Naive B cell (primary cell): Measurements from ENCODE around the gene GPATCH4. TPM values are rescaled to one million over a fixed set of nuclear protein-coding genes. Genes with fewer than 3 reads are reported as not detected.
A peak's percentile ranks its signal among the peaks of the same experiment; 100 is the strongest.
"Not testable (repeated sequence)": the region's sequence is repeated elsewhere in the genome, so short reads cannot be mapped to it uniquely, and the experiment has no call there.

Experiments used
- ATAC-seq, 2 donors: fragments of 150-1000 bp; cut with Tn5 transposase; 2 replicates each; pipeline ENCODE4 v1.10.0; 2021; ENCODE audit warnings: low read depth in 2 of 2, mild to moderate bottlenecking in 2 of 2, moderate library complexity in 2 of 2
- DNase-seq: peaks from one replicate; pipeline ENCODE4 v3.0.0; 2022
- H3K27ac Mint-ChIP-seq, 6 donors: one replicate each; pipeline ENCODE4 v1.8.0; 2020 to 2022; ENCODE audit warnings: mild to moderate bottlenecking in 6 of 6, mixed read lengths in 6 of 6, moderate library complexity in 5 of 6, inconsistent platforms in 2 of 6
- H3K27me3 Mint-ChIP-seq, 3 donors: one replicate each; pipeline ENCODE4 v1.8.0; 2021 to 2022; ENCODE audit warnings: mixed read lengths in 3 of 3, mild to moderate bottlenecking in 1 of 3
- H3K36me3 Mint-ChIP-seq, 2 donors: one replicate each; pipeline ENCODE4 v1.8.0; 2020 to 2022; ENCODE audit warnings: mixed read lengths in 2 of 2, inconsistent platforms in 1 of 2, mild to moderate bottlenecking in 1 of 2
- H3K4me1 Mint-ChIP-seq, 3 donors: one replicate each; pipeline ENCODE4 v1.8.0; 2020 to 2022; ENCODE audit warnings: mixed read lengths in 3 of 3, inconsistent platforms in 1 of 3, mild to moderate bottlenecking in 1 of 3, moderate library complexity in 1 of 3
- H3K4me3 Mint-ChIP-seq, 8 donors: one replicate each; pipeline ENCODE4 v1.8.0; 2020 to 2022; ENCODE audit warnings: mild to moderate bottlenecking in 8 of 8, mixed read lengths in 8 of 8, moderate library complexity in 8 of 8, inconsistent platforms in 2 of 8
- H3K9me3 Mint-ChIP-seq, 7 donors: one replicate each; pipeline ENCODE4 v1.8.0; 2020 to 2022; ENCODE audit warnings: mixed read lengths in 7 of 7, mild to moderate bottlenecking in 5 of 7, inconsistent platforms in 2 of 7, moderate library complexity in 1 of 7
- polyA plus RNA-seq, 6 donors: library from polyadenylated mRNA; unstranded; fragments of 300-500 nt; fragmentation: Illumina TruSeq; gene quantifications; one replicate each; pipeline ENCODE4 v1.2.3, GENCODE V29; 2021; ENCODE audit warnings: low read depth in 6 of 6

GPATCH4 gene
- polyA plus RNA-seq, 6 donors from 2014 or later: 16.6 to 47.9 (median 28.7) TPM

DNA sequence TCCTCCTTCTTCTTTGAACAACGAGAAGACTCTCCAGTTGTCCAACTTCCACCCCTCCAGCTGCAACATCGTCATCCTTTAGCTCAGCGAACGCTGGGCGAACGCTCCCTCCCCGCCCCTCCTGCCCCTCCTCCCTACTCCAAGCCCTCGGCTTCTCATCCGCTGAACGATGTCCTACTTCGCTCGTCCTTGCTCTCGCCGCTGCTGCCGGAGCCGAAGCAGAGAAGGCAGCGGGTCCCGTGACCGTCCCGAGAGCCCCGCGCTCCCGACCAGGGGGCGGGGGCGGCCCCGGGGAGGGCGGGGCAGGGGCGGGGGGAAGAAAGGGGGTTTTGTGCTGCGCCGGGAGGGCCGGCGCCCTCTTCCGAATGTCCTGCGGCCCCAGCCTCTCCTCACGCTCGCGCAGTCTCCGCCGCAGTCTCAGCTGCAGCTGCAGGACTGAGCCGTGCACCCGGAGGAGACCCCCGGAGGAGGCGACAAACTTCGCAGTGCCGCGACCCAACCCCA is 40.5 kb upstream of the GPATCH4 start, which contains the start of gene BCAN:
TSS of gene BCAN (plus strand) at position 357 of the 504 bp plus-strand sequence. CDS start 3,938 bp downstream, outside the sequence.
- H3K4me1 Mint-ChIP-seq: peaks cover 21 to 29% (median 23%) of the 10 kb centered on the region in 3 donors
- peaks cover 0 to 7% of the 10 kb centered on the region in 2 donors for H3K36me3 Mint-ChIP-seq
- H3K9me3 Mint-ChIP-seq: no peaks in the 10 kb centered on the region
- H3K27me3 Mint-ChIP-seq: peaks cover 70 to 87% (median 87%) of the 10 kb centered on the region in 3 donors
- H3K4me3 Mint-ChIP-seq: peak within 1 kb of the TSS; percentile 18 to 82 (median 75)
- peak within 1 kb of the TSS in 3 of 6 donors; percentile 43 to 79 (median 49) for H3K27ac Mint-ChIP-seq
- DNase-seq: no peak
- ATAC-seq: peak; percentile 39 to 44

DNA sequence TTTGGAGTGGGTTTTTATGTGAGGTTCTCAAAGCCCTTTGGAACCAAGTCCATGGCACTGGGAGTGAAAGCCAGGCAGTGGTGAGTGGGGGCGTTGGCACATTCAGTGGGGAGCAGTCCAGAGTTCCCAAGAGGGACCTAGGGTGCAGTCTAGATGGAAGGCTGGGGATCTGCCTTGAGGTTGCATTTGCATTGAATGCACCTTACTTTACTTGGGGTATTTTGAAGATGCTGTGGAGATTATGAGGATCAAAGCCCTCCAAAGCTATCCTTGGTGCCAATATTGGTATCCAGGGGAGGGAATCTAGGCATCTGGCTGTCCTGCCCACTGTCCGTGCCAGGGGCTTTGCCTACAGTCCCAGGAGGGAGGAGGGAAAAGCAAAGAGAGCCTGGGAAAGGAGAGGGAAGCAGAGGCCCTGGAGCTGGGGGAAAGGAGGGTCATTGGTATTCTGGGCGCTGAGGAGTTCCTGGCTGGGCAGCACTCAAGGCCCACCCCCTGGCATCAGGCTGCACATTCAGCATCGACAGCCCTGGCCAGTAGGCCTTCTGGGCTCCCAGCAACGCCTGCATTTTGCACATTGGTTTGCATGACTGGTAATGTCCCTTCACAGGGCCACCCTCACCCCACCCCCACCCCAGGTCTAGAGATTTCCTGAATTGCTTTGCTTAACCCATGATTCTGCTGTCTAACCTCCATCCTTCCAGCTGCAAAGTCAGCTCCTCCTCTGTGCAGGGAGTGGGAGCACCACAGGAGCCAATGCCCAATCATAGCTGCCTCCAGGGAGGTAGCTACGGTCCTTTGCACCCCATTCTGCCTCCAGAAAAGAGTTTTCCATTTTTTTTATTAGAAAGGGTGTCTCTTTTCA is 39.8 kb upstream of the GPATCH4 start:
- Mint-ChIP-seq H3K36me3 (peaks cover 0 to 7% of the 10 kb centered on the region in 2 donors), H3K27me3 (peaks cover 75 to 87% (median 86%) of the 10 kb centered on the region in 3 donors), H3K9me3 (no peaks in the 10 kb centered on the region), H3K4me1 (peaks cover 21 to 29% (median 23%) of the 10 kb centered on the region in 3 donors), H3K27ac (peak overlapping the region in 3 of 6 donors; percentile 43 to 79 (median 49)), H3K4me3 (peak overlapping the region in 7 of 8 donors; percentile 18 to 82 (median 74))
- no peak for ATAC-seq
- DNase-seq: no peak

DNA sequence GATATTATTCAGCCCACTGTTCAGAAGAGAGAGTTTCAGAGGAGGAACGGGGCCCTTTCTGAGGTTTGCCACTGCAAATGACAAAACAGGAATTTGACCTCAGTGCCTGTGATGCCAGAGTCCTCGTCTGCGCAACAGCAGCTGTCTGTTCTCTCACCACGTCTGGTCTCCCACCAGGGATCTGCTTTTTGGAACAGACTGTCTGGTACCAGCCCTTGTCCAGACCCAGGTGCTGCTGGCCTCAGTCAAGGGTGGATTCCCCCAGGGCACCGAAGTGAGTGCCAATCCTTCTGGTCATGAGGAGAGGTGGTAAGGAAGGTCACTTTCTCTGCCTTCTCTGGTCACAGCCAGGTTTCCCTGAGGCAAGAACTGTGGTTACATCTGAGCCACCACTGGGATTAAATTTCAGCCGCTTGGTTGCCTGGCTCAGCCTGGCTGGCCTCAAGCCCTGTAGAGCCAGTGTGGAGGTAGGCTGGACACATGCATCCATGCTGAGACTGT is 38.4 kb upstream of the GPATCH4 start:
- H3K27ac Mint-ChIP-seq: no peak overlapping the region
- ATAC-seq: no peak
- peak overlapping the region in 2 of 8 donors; percentile 30 to 39 for H3K4me3 Mint-ChIP-seq
- peaks cover 0 to 7% of the 10 kb centered on the region in 2 donors for H3K36me3 Mint-ChIP-seq
- no peaks in the 10 kb centered on the region for H3K9me3 Mint-ChIP-seq
- DNase-seq: no peak
- peaks cover 72 to 83% (median 81%) of the 10 kb centered on the region in 3 donors for H3K27me3 Mint-ChIP-seq
- peaks cover 21 to 29% (median 23%) of the 10 kb centered on the region in 3 donors for H3K4me1 Mint-ChIP-seq

DNA sequence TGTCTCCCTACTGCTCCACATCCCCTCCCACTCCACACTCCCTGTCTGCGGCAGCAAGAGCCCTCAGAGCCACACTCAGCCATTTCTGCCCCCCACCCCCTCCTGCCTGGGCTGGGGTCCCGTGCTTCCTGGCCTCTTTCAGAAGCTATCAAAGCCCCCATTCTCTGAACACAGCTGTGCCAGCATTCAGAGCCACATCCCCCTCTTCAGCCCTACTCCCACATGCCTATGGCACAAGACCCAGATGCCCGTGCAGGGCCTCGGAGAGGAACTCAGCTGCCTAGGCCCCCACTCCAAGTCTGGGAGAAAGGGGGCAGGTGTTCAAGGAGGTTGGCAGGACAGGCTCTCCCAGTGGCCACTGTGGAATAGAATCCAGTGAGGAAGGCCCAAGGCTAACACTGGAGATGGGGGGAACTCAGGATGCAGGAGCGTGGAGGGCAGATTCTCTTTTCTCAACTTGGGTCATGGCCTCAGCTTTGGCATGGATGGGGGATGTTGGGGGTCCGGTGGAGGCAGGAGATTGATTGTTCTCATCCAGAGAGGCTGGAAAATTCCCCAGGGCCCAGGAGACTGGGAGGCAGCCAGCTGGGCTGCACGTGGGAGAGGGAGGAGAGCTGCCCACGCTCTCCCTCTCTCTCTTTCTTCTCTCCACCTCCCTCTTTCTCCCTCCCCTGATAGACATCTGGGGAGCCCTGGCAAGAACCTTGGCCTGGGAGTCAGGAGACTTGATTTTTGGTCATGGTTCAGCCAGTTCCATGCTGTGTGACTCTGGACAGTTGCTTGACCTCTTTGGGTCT is 37.1 kb upstream of the GPATCH4 start:
- Mint-ChIP-seq H3K4me1 (peaks cover 17 to 23% (median 18%) of the 10 kb centered on the region in 3 donors), H3K27me3 (peaks cover 73 to 81% (median 81%) of the 10 kb centered on the region in 3 donors), H3K9me3 (no peaks in the 10 kb centered on the region), H3K36me3 (peaks cover 0 to 2% of the 10 kb centered on the region in 2 donors), H3K4me3 (no peak overlapping the region), H3K27ac (no peak overlapping the region)
- ATAC-seq (no peak), DNase-seq (no peak)

DNA sequence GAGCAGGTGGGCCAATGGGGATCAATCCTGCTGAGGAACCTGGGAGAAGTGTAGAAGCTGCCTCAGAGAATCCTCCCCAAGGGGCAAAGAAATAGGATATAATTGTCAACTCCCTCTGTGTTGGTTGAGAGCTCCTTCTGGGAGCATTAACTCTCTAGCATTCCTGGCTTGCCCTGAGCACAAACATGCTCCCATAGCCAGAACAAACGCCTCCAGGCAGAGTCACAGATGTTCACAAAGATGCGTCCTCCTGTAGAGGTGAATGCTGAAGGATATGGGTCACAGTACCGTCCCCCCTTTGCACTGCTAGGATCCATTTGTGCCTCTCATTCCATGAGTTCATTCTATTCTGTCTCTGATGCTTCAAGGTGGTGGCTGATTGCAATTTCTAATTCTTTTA is 31.1 kb upstream of the GPATCH4 start:
- Mint-ChIP-seq H3K4me3 (peak overlapping the region in 1 of 8 donors; percentile 22), H3K4me1 (peaks cover 0 to 1% (median 0%) of the 10 kb centered on the region in 3 donors), H3K36me3 (no peaks in the 10 kb centered on the region), H3K9me3 (no peaks in the 10 kb centered on the region), H3K27me3 (peaks cover 61 to 68% (median 67%) of the 10 kb centered on the region in 3 donors), H3K27ac (no peak overlapping the region)
- DNase-seq: no peak
- no peak for ATAC-seq

DNA sequence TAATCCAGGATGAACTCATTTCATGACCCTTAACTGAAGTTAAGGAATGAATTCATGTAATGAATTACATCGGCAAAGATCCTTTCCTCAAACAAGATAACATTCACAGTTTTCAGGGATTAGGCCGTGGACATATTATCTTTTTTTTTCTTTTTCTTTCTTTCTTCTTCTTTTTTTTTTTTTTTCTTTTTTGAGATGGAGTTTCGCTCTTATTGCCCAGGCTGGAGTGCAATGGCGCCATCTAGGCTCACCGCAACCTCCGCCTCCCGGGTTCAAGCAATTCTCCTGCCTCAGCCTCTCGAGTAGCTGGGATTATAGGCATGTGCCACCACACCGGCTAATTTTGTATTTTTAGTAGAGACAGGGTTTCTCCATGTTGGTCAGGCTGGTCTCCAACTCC is 29.9 kb upstream of the GPATCH4 start:
- not testable (repeated sequence) for H3K9me3 Mint-ChIP-seq, H3K27ac Mint-ChIP-seq, H3K36me3 Mint-ChIP-seq, DNase-seq, ATAC-seq, H3K4me1 Mint-ChIP-seq, H3K4me3 Mint-ChIP-seq
- peaks cover 62 to 65% (median 62%) of the 10 kb centered on the region in 3 donors for H3K27me3 Mint-ChIP-seq

DNA sequence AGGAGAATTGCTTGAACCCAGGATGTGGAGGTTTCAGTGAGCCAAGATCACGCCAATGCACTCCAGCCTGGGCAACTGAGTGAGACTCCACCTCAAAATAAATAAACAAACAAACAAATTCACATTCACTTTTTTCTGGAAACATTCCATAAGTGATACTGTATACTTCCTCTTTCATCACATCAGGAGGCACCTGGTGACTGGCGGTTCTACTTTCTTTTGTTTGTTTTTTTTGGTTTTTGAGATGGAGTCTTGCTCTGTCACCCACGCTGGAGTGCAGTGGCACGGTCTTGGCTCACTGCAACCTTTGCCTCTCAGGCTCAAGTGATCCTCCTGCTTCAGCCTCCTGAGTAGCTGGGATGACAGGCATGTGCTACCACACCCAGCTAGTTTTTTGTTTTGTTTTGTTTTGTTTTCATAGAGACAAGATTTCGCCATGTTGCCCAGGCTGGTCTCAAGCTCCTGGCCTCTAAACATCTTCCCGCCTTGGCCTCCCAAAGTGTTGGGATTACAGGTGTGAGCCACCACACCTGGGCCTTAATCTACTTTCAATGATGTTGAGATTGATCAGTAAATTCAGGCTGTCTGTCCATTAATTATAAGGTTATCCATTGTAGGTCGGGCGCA is 28.7 kb upstream of the GPATCH4 start:
- no peaks in the 10 kb centered on the region for H3K9me3 Mint-ChIP-seq
- peaks cover 62 to 66% (median 65%) of the 10 kb centered on the region in 3 donors for H3K27me3 Mint-ChIP-seq
- DNase-seq: no peak
- H3K27ac Mint-ChIP-seq: peak overlapping the region in 1 of 6 donors; percentile 64
- H3K4me1 Mint-ChIP-seq: peaks cover 7 to 10% (median 8%) of the 10 kb centered on the region in 3 donors
- peak in 1 of 2 donors; percentile 20 for ATAC-seq
- H3K36me3 Mint-ChIP-seq: no peaks in the 10 kb centered on the region
- no peak overlapping the region for H3K4me3 Mint-ChIP-seq

DNA sequence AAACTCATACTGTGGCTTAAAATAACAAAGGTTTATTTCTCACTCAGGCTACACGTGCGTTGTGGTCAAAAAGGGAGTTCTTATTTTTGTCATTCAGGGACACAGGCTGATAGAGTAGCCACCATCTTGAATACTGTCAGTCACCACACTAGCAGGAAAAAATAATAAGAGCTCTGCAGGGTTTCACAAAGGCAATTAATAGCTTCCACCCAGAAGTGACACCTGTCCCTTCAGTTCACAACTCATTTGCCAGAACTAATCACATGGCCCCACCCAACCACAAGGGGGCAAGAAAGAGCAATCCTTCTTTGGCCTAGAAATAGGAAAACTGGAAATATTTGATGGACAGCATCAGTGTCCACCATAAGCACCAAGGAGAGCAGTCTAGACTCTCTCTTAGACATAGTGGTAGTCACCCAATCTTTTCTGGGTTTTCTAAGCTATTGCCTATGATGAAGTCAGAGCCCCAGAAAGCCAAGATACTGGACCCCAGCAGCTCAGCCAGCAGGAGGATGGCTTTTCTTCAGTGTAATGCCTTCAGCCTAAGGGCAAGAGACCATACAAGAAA is 26.1 kb upstream of the GPATCH4 start:
- H3K27me3 Mint-ChIP-seq: peaks cover 49 to 66% (median 53%) of the 10 kb centered on the region in 3 donors
- DNase-seq: no peak
- H3K9me3 Mint-ChIP-seq: no peaks in the 10 kb centered on the region
- H3K36me3 Mint-ChIP-seq: no peaks in the 10 kb centered on the region
- peak; percentile 15 to 30 for ATAC-seq
- peak overlapping the region in 2 of 8 donors; percentile 9 to 55 for H3K4me3 Mint-ChIP-seq
- peaks cover 10 to 21% (median 13%) of the 10 kb centered on the region in 3 donors for H3K4me1 Mint-ChIP-seq
- H3K27ac Mint-ChIP-seq: no peak overlapping the region

DNA sequence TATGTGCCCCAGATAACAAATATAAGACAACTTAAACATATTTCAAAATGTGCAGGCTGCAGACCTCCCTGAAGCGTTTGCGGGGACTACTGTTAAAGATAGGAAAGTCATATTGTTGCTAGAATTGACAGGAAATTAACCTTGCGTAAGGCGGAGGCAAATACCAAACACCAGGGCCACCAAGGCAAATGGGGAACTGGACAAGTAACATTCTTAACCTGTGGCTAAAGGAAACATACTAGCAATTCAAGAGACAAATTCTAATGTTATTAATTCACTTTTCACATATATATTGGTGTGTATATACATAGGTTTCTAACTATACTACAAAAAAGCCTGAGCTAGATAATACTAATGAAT is 24.8 kb upstream of the GPATCH4 start:
- peaks cover 37 to 66% (median 48%) of the 10 kb centered on the region in 3 donors for H3K27me3 Mint-ChIP-seq
- no peaks in the 10 kb centered on the region for H3K9me3 Mint-ChIP-seq
- H3K4me1 Mint-ChIP-seq: peaks cover 10 to 21% (median 13%) of the 10 kb centered on the region in 3 donors
- no peaks in the 10 kb centered on the region for H3K36me3 Mint-ChIP-seq
- ATAC-seq: no peak
- no peak for DNase-seq
- H3K27ac Mint-ChIP-seq: no peak overlapping the region
- H3K4me3 Mint-ChIP-seq: peak overlapping the region in 6 of 8 donors; percentile 37 to 91 (median 86)

DNA sequence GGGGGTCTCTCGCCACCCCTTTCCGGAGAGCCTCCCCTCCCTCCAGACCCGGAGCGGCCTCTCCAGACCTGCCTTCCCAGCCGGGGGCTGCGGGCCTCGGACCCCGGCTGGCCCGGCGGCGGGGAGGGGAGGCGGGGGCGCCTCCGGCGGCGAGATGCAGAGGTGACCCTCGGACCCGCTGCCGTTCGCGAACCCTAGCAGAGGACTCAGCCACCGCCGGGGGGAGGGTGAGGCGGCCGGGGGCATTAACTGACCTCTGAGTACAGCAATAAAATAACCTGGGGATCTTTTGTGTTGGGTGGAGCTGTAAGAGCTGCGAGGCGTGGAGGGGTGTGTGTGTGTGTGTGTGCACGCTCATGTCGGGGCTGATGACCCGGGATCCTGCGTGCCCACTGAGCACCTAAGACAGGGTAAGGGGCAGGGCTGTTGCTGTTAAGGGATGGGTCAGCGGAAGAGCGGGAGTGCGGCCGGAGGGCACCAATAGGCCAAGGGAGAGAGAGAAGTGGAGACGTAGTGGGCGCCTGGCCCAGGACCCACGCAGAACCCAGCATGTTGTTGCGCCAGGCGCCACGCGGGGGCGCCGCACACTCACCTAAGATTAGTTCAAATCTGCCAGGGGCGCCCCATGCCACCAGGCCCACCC is 24.3 kb upstream of the GPATCH4 start:
- Mint-ChIP-seq H3K27ac (peak overlapping the region in 4 of 6 donors; percentile 0 to 73 (median 12)), H3K4me3 (peak overlapping the region; percentile 37 to 91 (median 86)), H3K9me3 (no peaks in the 10 kb centered on the region), H3K27me3 (peaks cover 36 to 66% (median 48%) of the 10 kb centered on the region in 3 donors), H3K4me1 (peaks cover 10 to 21% (median 13%) of the 10 kb centered on the region in 3 donors), H3K36me3 (no peaks in the 10 kb centered on the region)
- ATAC-seq (peak; percentile 59 to 62), DNase-seq (peak; percentile 72)

DNA sequence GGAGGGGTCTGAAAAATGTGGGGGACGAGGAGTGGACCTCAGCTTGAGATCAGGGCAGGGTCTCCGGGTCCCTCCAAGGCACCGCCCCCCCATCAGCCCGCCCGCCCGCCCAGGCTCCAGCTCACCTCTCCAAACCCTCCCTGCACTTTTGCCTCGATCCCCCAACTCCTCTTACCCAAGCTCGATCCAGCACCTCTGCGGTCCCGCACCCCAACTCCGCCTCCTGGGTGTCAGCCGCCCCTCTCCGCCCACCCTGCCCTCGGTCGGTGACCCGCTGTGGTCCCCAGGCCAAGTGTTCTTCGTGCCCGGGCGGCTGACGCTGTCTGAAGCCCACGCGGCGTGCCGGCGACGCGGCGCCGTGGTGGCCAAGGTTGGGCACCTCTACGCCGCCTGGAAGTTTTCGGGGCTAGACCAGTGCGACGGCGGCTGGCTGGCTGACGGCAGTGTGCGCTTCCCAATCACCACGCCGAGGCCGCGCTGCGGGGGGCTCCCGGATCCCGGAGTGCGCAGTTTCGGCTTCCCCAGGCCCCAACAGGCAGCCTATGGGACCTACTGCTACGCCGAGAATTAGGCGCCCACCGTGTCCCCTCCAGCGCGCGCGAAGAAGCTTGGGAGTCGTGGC is 23.6 kb upstream of the GPATCH4 start:
- Mint-ChIP-seq H3K4me1 (peaks cover 10 to 21% (median 13%) of the 10 kb centered on the region in 3 donors), H3K4me3 (peak overlapping the region; percentile 10 to 88 (median 72)), H3K27ac (peak overlapping the region in 1 of 6 donors; percentile 69), H3K9me3 (no peaks in the 10 kb centered on the region), H3K36me3 (no peaks in the 10 kb centered on the region), H3K27me3 (peaks cover 43 to 71% (median 53%) of the 10 kb centered on the region in 3 donors)
- DNase-seq: no peak
- ATAC-seq: peak; percentile 11 to 17
